ENCODE results near the gene C6orf89. TPM values are rescaled to one million over a fixed set of nuclear protein-coding genes. Genes with fewer than 3 reads are reported as not detected.

C6orf89 gene
- total RNA-seq, 4 donors from 2014 or later = 25.6 to 39.1 (median 28.9) TPM

- Histone ChIP-seq H3K27me3 (no peaks in the 10 kb centered on the region), H3K4me1 (no peaks in the 10 kb centered on the region), H3K36me3 (peaks cover 0 to 94% (median 0%) of the 10 kb centered on the region in 3 donors), H3K9me3 (no peaks in the 10 kb centered on the region), H3K27ac (no peak overlapping the region), H3K4me3 (no peak overlapping the region)
- TF ChIP-seq POLR2A (IDR thresholded peaks at IDR 0.05) (no peak), CTCF (IDR thresholded peaks at IDR 0.05) (no peak)
- DNase-seq = peak in 1 of 3 donors; percentile 20
Observed at GRCh38 chr6:36970892-36971842, 85.4 kb downstream of the C6orf89 start.

- no peak for TF ChIP-seq CTCF (IDR thresholded peaks at IDR 0.05)
- TF ChIP-seq POLR2A (IDR thresholded peaks at IDR 0.05) = no peak
- DNase-seq = peak in 1 of 3 donors; percentile 4
- H3K9me3 ChIP-seq = no peaks in the 10 kb centered on the region
- peaks cover 0 to 100% (median 0%) of the 10 kb centered on the region in 3 donors for H3K36me3 ChIP-seq
- no peak overlapping the region for H3K4me3 ChIP-seq
- no peak overlapping the region for H3K27ac ChIP-seq
- no peaks in the 10 kb centered on the region for H3K27me3 ChIP-seq
- H3K4me1 ChIP-seq = no peaks in the 10 kb centered on the region
Observed at GRCh38 chr6:36971921-36972673, 86.3 kb downstream of the C6orf89 start.

DNA sequence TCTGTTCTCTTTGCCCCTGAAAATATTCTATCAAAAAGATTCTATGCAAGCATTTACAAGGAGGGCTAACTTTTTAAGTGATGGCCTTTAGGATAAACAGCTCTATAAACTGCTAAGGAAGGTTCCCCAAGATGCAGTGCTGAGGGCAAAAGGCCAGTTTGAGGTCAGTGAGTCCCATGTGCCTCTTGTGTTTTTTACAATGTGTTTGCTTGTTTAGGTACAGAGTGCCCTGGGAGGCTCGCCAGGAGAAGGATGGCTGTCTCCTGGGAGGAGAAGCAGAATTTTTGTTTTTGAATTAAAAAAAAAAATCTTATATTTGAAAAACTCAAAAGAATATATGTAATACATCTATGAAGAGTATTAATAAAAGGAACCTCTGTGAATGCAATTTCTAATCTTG is 87.4 kb downstream of the C6orf89 start:
- no peak overlapping the region for H3K4me3 ChIP-seq
- peaks cover 0 to 100% (median 0%) of the 10 kb centered on the region in 3 donors for H3K36me3 ChIP-seq
- DNase-seq = no peak
- no peak overlapping the region for H3K27ac ChIP-seq
- no peaks in the 10 kb centered on the region for H3K4me1 ChIP-seq
- TF ChIP-seq POLR2A (IDR thresholded peaks at IDR 0.05) (no peak), CTCF (IDR thresholded peaks at IDR 0.05) (no peak)
- H3K9me3 ChIP-seq = no peaks in the 10 kb centered on the region
- H3K27me3 ChIP-seq = no peaks in the 10 kb centered on the region

DNA sequence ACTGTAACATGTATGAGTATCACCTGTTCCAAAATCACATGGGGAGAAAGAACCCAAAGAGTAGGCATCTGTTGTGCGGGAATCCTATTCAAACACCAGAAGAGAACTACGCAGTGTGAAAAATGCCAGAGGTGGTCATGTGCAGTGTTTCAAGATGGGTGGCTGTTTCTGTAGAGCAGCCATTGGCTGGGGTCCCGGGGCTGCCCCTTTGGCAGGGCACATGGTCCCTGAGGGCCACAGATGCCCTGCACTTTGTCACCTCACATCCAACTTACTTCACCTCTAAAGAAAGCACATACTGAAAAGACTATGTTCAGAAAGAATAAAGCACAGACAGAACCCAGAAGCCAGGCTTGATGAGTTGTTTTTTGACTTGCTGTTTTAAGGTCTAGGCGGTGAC is 87.9 kb downstream of the C6orf89 start:
- H3K9me3 ChIP-seq = no peaks in the 10 kb centered on the region
- H3K27ac ChIP-seq = no peak overlapping the region
- H3K4me3 ChIP-seq = no peak overlapping the region
- no peaks in the 10 kb centered on the region for H3K27me3 ChIP-seq
- no peak for DNase-seq
- H3K4me1 ChIP-seq = peaks cover 0 to under 1% (median 0%) of the 10 kb centered on the region in 4 donors
- no peak for TF ChIP-seq CTCF (IDR thresholded peaks at IDR 0.05)
- no peak for TF ChIP-seq POLR2A (IDR thresholded peaks at IDR 0.05)
- peaks cover 0 to 100% (median 0%) of the 10 kb centered on the region in 3 donors for H3K36me3 ChIP-seq

DNA sequence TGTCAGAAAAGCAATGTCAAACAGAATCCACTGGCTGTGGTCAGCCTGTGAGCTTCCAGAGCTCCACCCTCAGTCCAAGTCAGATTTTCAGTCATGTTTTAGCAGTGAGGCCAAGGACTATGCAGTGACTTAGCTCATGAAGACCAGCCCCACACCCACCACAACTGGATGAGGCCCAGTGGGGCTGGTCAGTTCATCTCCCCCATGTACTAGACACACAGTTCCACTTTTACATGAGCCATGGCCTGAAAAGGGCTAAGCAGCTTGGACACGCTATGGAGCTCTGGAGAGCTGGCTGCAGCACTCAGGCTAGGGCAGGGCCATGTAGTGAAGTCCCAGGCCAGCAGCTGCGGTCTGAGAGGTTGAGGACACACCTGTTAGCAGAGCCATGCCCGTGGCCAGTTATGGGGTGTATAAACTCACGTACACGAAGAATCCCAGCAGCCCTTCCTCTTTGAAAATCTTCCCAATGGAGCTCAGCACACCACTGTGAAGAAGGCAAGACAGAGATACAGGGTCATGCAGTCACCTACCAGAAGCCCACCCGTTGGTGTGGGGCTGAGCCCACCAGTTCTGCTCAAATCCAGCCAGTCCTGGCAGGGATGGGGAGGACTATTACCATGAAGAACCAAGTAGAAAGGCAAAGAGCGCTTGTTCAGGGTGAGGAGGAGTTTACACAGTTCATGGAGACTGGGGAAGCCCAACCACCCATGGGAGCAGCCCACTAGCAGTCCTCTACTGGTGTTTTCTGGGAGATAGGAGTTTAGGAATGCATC is 89.7 kb downstream of the C6orf89 start:
- peaks cover 0 to 85% (median 0%) of the 10 kb centered on the region in 3 donors for H3K36me3 ChIP-seq
- DNase-seq = peak in 1 of 3 donors; percentile 12
- peaks cover 0 to 17% (median 0%) of the 10 kb centered on the region in 4 donors for H3K4me1 ChIP-seq
- H3K9me3 ChIP-seq = no peaks in the 10 kb centered on the region
- H3K27ac ChIP-seq = no peak overlapping the region
- no peaks in the 10 kb centered on the region for H3K27me3 ChIP-seq
- TF ChIP-seq POLR2A (IDR thresholded peaks at IDR 0.05) (no peak), CTCF (IDR thresholded peaks at IDR 0.05) (no peak)
- H3K4me3 ChIP-seq = no peak overlapping the region

Measured in Peyer's patch (tissue), 4 donors.